ENCODE results near the gene IVL. TPM values are rescaled to one million over a fixed set of nuclear protein-coding genes. Genes with fewer than 3 reads are reported as not detected.

The IVL gene
- total RNA-seq: not detected

DNA sequence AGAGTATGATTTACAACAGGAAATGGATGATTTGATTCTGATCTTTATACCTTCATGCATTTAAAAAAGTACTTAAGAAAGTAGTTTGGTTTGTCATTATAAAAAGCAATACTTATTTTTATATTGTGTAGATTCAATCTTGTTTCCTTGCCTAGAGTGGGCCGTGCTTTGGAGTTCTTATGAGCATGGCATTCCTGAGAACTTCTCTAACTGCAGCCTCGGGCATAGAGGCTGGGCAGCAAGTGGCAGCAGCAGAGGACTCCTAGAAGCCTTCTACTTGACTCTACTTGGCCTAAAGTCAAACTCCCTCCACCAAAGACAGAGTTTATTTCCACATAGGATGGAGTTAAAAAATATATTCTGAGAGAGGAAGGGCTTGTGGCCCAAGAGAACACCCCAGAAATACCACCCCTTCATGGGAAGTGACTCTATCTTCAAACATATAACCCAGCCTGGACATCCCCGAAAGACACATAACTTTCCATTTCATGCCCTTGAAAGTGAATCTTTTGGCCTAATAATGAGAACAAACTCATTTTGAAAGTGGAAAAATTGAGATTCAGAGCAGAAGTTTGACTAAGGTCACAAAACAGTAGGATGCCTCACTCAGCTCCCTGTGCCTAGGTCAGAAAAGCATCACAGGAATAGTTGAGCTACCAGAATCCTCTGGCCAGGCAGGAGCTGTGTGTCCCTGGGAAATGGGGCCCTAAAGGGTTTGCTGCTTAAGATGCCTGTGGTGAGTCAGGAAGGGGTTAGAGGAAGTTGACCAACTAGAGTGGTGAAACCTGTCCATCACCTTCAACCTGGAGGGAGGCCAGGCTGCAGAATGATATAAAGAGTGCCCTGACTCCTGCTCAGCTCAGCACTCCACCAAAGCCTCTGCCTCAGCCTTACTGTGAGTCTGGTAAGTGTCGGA lies at the start of gene IVL:
Gene IVL, plus strand, starts transcription at position 861 of the 916 bp plus-strand sequence. CDS start 1,252 bp downstream, outside the sequence.
- TF ChIP-seq CTCF (IDR thresholded peaks at IDR 0.05): no peak
- ATAC-seq (ENCODE audit: low FRiP score): no peak

DNA sequence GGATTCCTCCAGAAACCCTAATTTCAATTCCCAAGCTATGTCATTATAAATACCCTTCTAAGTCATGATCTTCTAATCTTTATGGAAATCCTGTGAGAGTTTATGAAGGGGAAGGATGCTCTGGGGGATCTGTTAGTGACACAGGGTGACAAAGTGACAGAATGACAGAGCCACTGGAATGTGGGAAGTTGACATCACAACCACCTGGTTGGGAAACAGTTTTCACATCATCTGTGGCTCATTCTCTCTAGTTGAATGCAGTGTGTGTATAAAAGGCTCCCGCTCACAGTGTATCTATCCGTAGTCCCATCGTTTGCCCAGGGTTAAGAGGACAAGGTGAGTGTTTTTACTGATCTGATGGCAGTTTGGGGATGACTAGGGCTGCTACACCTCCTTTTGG lies 48.6 kb upstream of the IVL start, which contains the start of gene LCE7A:
Gene LCE7A, plus strand, starts transcription at position 301 of the 400 bp plus-strand sequence. CDS start 702 bp downstream, outside the sequence.
- DNase-seq (ENCODE audit: low spot score) (no peak), ATAC-seq (ENCODE audit: low FRiP score) (no peak)
- no peak for TF ChIP-seq CTCF (IDR thresholded peaks at IDR 0.05)

More for the DNA sequence above, at the start of gene IVL:
- DNase-seq (ENCODE audit: low spot score): no peak

DNA sequence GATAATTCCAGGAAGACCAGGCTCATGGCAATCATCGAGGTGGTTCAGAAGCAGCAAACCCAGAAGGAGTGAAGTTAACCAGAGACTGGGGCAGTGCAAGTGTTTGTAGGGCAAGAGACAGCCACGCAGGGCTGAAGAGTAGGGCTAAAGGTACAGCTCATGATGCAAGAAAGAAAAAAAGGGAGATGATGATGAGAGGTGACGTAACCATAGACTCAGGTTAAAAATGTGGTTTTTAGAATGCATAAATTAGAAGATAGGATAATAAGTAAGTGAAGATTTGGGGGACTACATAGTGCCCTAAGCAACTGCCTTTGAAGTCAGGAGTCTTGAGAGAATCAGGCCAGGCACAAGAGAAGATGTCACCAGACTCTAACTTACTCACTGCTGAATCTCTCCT lies 48.2 kb upstream of the IVL start:
- TF ChIP-seq CTCF (IDR thresholded peaks at IDR 0.05): no peak
- DNase-seq (ENCODE audit: low spot score) (no peak), ATAC-seq (ENCODE audit: low FRiP score) (no peak)

DNA sequence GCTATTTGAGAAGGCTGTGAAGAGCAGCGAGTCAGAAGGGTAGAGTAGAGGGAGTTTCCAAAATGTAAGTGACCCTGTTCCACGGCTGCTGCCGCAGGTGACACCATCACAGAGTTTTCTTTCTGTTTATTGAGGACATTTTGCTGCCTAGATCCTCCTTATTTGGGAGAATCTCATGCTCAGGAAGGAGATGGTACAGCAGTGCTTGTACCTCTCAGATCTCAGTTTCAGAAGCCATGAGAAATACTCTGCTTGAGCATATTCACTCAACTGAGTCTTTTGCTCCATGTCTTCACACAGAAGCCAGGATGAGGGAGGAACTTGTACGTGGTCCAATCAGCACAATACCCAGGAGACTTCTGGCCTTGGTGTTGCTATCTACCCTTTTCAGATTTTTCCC lies 47.0 kb upstream of the IVL start:
- no peak for TF ChIP-seq CTCF (IDR thresholded peaks at IDR 0.05)
- DNase-seq (ENCODE audit: low spot score) (no peak), ATAC-seq (ENCODE audit: low FRiP score) (no peak)

- no peak for DNase-seq (ENCODE audit: low spot score)
- TF ChIP-seq CTCF (IDR thresholded peaks at IDR 0.05): no peak
- no peak for ATAC-seq (ENCODE audit: low FRiP score)
Observed at GRCh38 chr1:152864443-152864842, 43.9 kb upstream of the IVL start.

GRCh38 chr1:152866321-152866720 lies 42.0 kb upstream of the IVL start:
- TF ChIP-seq CTCF (IDR thresholded peaks at IDR 0.05): no peak

More at GRCh38 chr1:152866321-152866720, 42.0 kb upstream of the IVL start:
- no peak for ATAC-seq (ENCODE audit: low FRiP score)
- DNase-seq (ENCODE audit: low spot score): no peak

All from omental fat pad (tissue), 4 donors.